Naive thymus-derived CD4-positive, alpha-beta T cell (primary cell): ENCODE data around the gene GRIN2A. TPM values are rescaled to one million over a fixed set of nuclear protein-coding genes. Genes with fewer than 3 reads are reported as not detected.

Source experiments
- ATAC-seq: fragments of 150-1000 bp; cut with Tn5 transposase; 2 replicates; pipeline ENCODE4 v1.10.0; 2021; ENCODE audit warnings: mild to moderate bottlenecking, moderate library complexity
- CTCF ChIA-PET: fragments of 350-600 bp; sonication (Branson Sonifier 250); formaldehyde crosslinking; loops from one replicate; lab custom pipeline; 2021; ENCODE audit warnings: antibody characterized with exemption; lab: Charles Lee
- POLR2A ChIA-PET: fragments of 350-600 bp; sonication (Branson Sonifier 250); formaldehyde crosslinking; loops from one replicate; lab custom pipeline; 2021; ENCODE audit warnings: antibody characterized with exemption, inconsistent platforms; lab: Charles Lee
- DNase-seq, 9 donors: peaks; one replicate each; pipeline versions ENCODE4 v3.0.0 to v3.0.0-alpha.2; 2020 to 2022; ENCODE audit warnings: mixed read lengths in 1 of 9
- H3K27ac ChIP-seq: one replicate; pipeline ENCODE4 v1.7.0; 2013; ENCODE audit warnings: mild to moderate bottlenecking, low read depth, low read length, moderate library complexity
- H3K27me3 ChIP-seq, 2 donors: one replicate each; pipeline ENCODE4 v1.7.0; 2013; ENCODE audit warnings: low read length in 2 of 2, mild to moderate bottlenecking in 2 of 2, moderate library complexity in 2 of 2; ENCODE audit not compliant: control insufficient read depth in 2 of 2, insufficient read depth in 2 of 2
- H3K36me3 ChIP-seq, 3 experiments: 1 replicate in 2 of 3; 2 replicates in 1 of 3; pipeline ENCODE4 v1.7.0; 2013; ENCODE audit warnings: low read length in 3 of 3, mild to moderate bottlenecking in 3 of 3, moderate library complexity in 1 of 3; ENCODE audit not compliant: insufficient read depth in 3 of 3, control insufficient read depth in 2 of 3
- H3K4me1 ChIP-seq, 2 donors: one replicate each; pipeline ENCODE4 v1.7.0; 2013; ENCODE audit warnings: low read length in 2 of 2, mild to moderate bottlenecking in 2 of 2, moderate library complexity in 1 of 2; ENCODE audit not compliant: control insufficient read depth in 2 of 2, insufficient read depth in 2 of 2
- H3K4me3 ChIP-seq: 2 replicates; pipeline ENCODE4 v1.7.0; 2013; ENCODE audit warnings: mild to moderate bottlenecking, low read length
- H3K9me3 ChIP-seq, 3 experiments: 1 replicate in 2 of 3; 2 replicates in 1 of 3; pipeline ENCODE4 v1.7.0; 2013; ENCODE audit warnings: low read length in 3 of 3; ENCODE audit not compliant: control insufficient read depth in 2 of 3
- H3K27ac Mint-ChIP-seq, 9 donors: one replicate each; pipeline ENCODE4 v1.8.0; 2020 to 2022; ENCODE audit warnings: mixed read lengths in 9 of 9, mild to moderate bottlenecking in 8 of 9, moderate library complexity in 5 of 9, inconsistent platforms in 2 of 9
- H3K27me3 Mint-ChIP-seq, 5 donors: one replicate each; pipeline ENCODE4 v1.8.0; 2021 to 2022; ENCODE audit warnings: mixed read lengths in 5 of 5, mild to moderate bottlenecking in 1 of 5
- H3K36me3 Mint-ChIP-seq, 5 donors: one replicate each; pipeline ENCODE4 v1.8.0; 2020 to 2022; ENCODE audit warnings: mixed read lengths in 5 of 5, mild to moderate bottlenecking in 3 of 5, inconsistent platforms in 1 of 5
- H3K4me1 Mint-ChIP-seq, 7 donors: one replicate each; pipeline ENCODE4 v1.8.0; 2020 to 2022; ENCODE audit warnings: mixed read lengths in 7 of 7, mild to moderate bottlenecking in 3 of 7, inconsistent platforms in 1 of 7
- H3K4me3 Mint-ChIP-seq, 10 donors: one replicate each; pipeline ENCODE4 v1.8.0; 2020 to 2022; ENCODE audit warnings: mild to moderate bottlenecking in 10 of 10, mixed read lengths in 10 of 10, moderate library complexity in 6 of 10, inconsistent platforms in 2 of 10
- H3K9me3 Mint-ChIP-seq, 11 donors: one replicate each; pipeline ENCODE4 v1.8.0; 2020 to 2022; ENCODE audit warnings: mixed read lengths in 11 of 11, mild to moderate bottlenecking in 4 of 11, inconsistent platforms in 1 of 11, moderate library complexity in 1 of 11
- intact Hi-C, 2 donors: fragments of 100-400 bp; cut with micrococcal nuclease; formaldehyde crosslinking; loops; one replicate each; pipeline ENCODE4 v1.15.1; 2023
- polyA plus RNA-seq, 2 donors: library from polyadenylated mRNA; unstranded; fragments of 300-500 nt; fragmentation: Illumina TruSeq; gene quantifications; one replicate each; pipeline ENCODE4 v1.2.3, GENCODE V29; 2021
- total RNA-seq, 6 experiments: library from RNA in 5 of 6; stranded (reverse) in 5 of 6; gene quantifications; 1 replicate in 5 of 6; 2 replicates in 1 of 6; pipeline ENCODE4 v1.2.3 and lab custom pipeline; 2021 to 2026

GRIN2A gene
- total and polyA plus RNA-seq, 7 experiments from 2014 or later, result not detected

DNA sequence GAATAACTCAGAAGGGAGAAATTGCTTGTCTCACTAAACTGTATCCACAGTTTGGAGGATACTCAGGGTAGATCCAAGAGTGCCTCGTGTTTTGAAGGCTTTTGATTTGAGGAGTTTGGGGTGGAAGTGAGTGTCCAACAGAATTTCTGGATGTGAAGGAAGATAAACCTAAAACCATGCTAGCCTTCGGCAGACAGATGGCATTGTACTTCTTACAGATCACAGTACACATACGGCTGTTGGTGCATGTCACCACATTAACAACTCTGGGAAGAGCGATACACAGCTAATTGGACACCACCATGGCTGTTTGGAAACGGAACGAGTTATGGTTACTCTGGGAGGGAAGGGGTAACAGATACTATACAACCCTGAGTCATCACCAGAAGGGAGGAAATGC lies 420.4 kb downstream of the GRIN2A start:
- peaks cover 0 to 12% (median 0%) of the 10 kb centered on the region in 11 donors for H3K9me3 Mint-ChIP-seq
- H3K27ac Mint-ChIP-seq, result no peak overlapping the region
- DNase-seq, result no peak
- Histone ChIP-seq H3K4me3 (no peak overlapping the region), H3K4me1 (no peaks in the 10 kb centered on the region), H3K36me3 (no peaks in the 10 kb centered on the region), H3K9me3 (peaks cover 0 to 4% (median 0%) of the 10 kb centered on the region in 3 experiments), H3K27me3 (no peaks in the 10 kb centered on the region), H3K27ac (no peak overlapping the region)
- no peaks in the 10 kb centered on the region for H3K27me3 Mint-ChIP-seq
- ChIA-PET POLR2A (no interaction called here), CTCF (no interaction called here)
- no peaks in the 10 kb centered on the region for H3K36me3 Mint-ChIP-seq
- no peak for ATAC-seq
- no peak overlapping the region for H3K4me3 Mint-ChIP-seq
- H3K4me1 Mint-ChIP-seq, result no peaks in the 10 kb centered on the region
- intact Hi-C loops, result no loop called here

DNA sequence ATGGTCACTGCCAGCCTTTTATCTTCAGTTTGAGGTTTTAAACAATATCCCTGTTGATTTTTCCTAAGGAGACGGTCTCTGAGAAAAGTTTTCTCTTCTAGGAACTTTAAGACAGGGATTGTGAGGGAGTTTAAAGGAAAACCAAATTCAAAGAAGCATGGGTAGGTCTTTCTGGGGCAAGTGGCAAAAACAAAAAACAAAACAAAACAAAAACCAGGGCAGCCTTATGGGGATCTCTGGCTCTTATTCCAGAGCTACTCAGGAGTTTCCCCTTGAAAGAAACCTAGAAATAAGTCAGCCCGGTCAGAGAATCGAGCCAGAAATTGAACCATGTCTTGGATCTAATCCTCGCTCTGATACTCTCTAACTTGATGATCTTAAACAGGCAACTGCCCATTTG lies 424.5 kb downstream of the GRIN2A start:
- no peaks in the 10 kb centered on the region for H3K27me3 ChIP-seq
- H3K4me3 Mint-ChIP-seq, result no peak overlapping the region
- DNase-seq, result no peak
- peaks cover 0 to 8% (median 2%) of the 10 kb centered on the region in 11 donors for H3K9me3 Mint-ChIP-seq
- H3K4me1 Mint-ChIP-seq, result no peaks in the 10 kb centered on the region
- no peak overlapping the region for H3K27ac Mint-ChIP-seq
- intact Hi-C loops, result no loop called here
- ChIA-PET CTCF (no interaction called here), POLR2A (no interaction called here)
- no peak overlapping the region for H3K27ac ChIP-seq
- H3K36me3 ChIP-seq, result no peaks in the 10 kb centered on the region
- no peaks in the 10 kb centered on the region for H3K27me3 Mint-ChIP-seq
- ATAC-seq, result no peak
- no peaks in the 10 kb centered on the region for H3K4me1 ChIP-seq
- H3K36me3 Mint-ChIP-seq, result no peaks in the 10 kb centered on the region
- peaks cover 0 to 4% (median 0%) of the 10 kb centered on the region in 3 experiments for H3K9me3 ChIP-seq
- no peak overlapping the region for H3K4me3 ChIP-seq

DNA sequence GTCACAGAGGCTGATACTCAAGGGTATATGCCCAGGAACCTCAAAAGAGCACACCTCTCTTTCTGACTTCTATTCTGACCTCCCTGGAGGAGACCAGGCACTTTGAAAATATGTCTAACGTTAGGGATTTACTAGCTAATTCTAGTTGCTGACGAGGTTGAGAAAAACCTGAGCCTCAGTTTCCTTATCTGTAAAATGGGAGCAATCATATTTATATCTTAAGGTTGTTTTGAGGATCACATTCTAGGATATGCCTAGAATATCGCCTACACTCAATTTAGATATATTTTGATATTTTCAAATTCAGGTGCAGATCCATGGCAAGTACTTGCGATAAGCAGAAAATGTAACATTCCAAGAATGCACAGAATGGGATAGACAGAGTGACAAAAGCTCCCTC lies 425.8 kb downstream of the GRIN2A start:
- DNase-seq (no peak), ATAC-seq (no peak)
- Mint-ChIP-seq H3K36me3 (no peaks in the 10 kb centered on the region), H3K4me1 (no peaks in the 10 kb centered on the region), H3K9me3 (peaks cover 0 to 6% (median 2%) of the 10 kb centered on the region in 11 donors), H3K4me3 (no peak overlapping the region), H3K27ac (no peak overlapping the region), H3K27me3 (no peaks in the 10 kb centered on the region)
- intact Hi-C loops, result no loop called here
- Histone ChIP-seq H3K9me3 (peaks cover 0 to 4% (median 0%) of the 10 kb centered on the region in 3 experiments), H3K27me3 (no peaks in the 10 kb centered on the region), H3K27ac (no peak overlapping the region), H3K4me3 (no peak overlapping the region), H3K36me3 (no peaks in the 10 kb centered on the region), H3K4me1 (no peaks in the 10 kb centered on the region)
- ChIA-PET POLR2A (no interaction called here), CTCF (no interaction called here)

DNA sequence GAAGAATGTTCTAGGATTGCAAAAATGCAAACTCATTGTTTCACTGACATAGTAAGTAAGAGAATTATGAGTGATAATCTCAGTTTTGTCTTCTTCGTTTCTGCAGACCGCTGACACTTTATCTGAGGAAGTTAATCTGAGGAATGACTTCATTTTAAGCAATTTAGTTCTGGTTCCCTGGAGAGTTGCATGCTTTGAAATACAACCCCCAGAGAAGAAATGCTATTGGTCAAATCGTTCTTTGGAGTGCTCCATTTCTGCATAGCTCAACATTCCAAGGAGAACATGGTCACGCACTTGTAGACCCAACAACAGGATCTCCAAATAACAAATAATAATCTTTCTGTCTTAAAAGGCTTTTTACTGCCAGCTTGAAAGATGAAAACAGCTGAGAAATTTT lies 427.1 kb downstream of the GRIN2A start:
- no peak for ATAC-seq
- Mint-ChIP-seq H3K4me1 (no peaks in the 10 kb centered on the region), H3K9me3 (peaks cover 0 to 10% (median 1%) of the 10 kb centered on the region in 11 donors), H3K27me3 (peaks cover 0 to 4% (median 0%) of the 10 kb centered on the region in 5 donors), H3K4me3 (no peak overlapping the region), H3K36me3 (no peaks in the 10 kb centered on the region), H3K27ac (no peak overlapping the region)
- H3K4me3 ChIP-seq, result no peak overlapping the region
- H3K27ac ChIP-seq, result no peak overlapping the region
- ChIA-PET POLR2A (no interaction called here), CTCF (no interaction called here)
- peaks cover 0 to 4% (median 0%) of the 10 kb centered on the region in 3 experiments for H3K9me3 ChIP-seq
- H3K27me3 ChIP-seq, result no peaks in the 10 kb centered on the region
- H3K36me3 ChIP-seq, result no peaks in the 10 kb centered on the region
- DNase-seq, result no peak
- no peaks in the 10 kb centered on the region for H3K4me1 ChIP-seq
- intact Hi-C loops, result no loop called here

DNA sequence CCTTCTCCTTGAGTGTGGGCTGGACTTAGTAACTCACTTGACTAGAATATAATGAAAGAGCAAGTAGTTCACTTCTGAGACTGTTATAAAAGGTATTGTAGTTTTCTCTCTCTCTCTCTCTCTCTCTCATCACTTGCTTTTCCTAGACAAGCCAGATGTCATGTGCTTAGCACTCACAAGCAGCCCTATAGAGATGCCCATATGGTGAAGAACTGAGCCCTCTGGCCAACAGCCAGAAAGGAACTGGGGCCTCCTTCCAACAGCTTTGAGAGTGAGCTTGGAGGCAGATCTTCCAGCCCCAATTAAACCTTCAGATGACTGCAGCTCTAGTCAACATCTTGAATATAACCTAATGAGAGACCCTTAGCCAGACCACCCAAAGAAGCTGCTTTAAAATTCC lies 440.5 kb downstream of the GRIN2A start:
- Mint-ChIP-seq H3K4me3 (no peak overlapping the region), H3K4me1 (no peaks in the 10 kb centered on the region), H3K27ac (no peak overlapping the region), H3K27me3 (peaks cover 0 to 16% (median 0%) of the 10 kb centered on the region in 5 donors), H3K36me3 (no peaks in the 10 kb centered on the region), H3K9me3 (peaks cover 0 to 11% (median 4%) of the 10 kb centered on the region in 11 donors)
- Histone ChIP-seq H3K9me3 (no peaks in the 10 kb centered on the region), H3K4me1 (no peaks in the 10 kb centered on the region), H3K27ac (no peak overlapping the region), H3K36me3 (no peaks in the 10 kb centered on the region), H3K4me3 (no peak overlapping the region), H3K27me3 (no peaks in the 10 kb centered on the region)
- CTCF ChIA-PET, result no interaction called here
- ATAC-seq (no peak), DNase-seq (no peak)
- intact Hi-C loops, result no loop called here
- POLR2A ChIA-PET, result no interaction called here

DNA sequence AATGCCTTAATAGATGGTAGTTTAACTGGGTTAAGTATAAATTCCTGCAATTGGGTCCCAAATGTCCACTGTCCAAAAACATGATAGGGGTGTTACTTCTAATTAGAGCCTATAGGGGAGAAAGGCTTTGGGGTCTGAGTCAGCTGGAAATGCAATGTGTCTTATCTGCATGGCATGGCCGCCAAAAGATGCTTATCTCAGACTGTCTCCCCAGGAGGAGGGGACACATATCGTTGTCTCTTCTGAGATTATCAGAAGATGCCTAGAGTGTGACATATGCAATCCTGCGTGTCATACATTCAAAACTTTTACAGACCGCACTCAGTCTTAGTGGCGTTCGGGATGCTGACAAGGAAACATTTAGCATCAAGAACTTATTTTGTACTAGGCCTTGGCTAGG lies 442.9 kb downstream of the GRIN2A start:
- H3K9me3 ChIP-seq, result no peaks in the 10 kb centered on the region
- CTCF ChIA-PET, result no interaction called here
- no peak for DNase-seq
- Mint-ChIP-seq H3K4me1 (no peaks in the 10 kb centered on the region), H3K9me3 (peaks cover 0 to 12% (median 4%) of the 10 kb centered on the region in 11 donors), H3K36me3 (no peaks in the 10 kb centered on the region), H3K4me3 (no peak overlapping the region), H3K27me3 (peaks cover 0 to 11% (median 0%) of the 10 kb centered on the region in 5 donors), H3K27ac (no peak overlapping the region)
- intact Hi-C loops, result no loop called here
- H3K36me3 ChIP-seq, result no peaks in the 10 kb centered on the region
- no peak overlapping the region for H3K4me3 ChIP-seq
- no peaks in the 10 kb centered on the region for H3K27me3 ChIP-seq
- no peak for ATAC-seq
- POLR2A ChIA-PET, result no interaction called here
- H3K27ac ChIP-seq, result no peak overlapping the region
- no peaks in the 10 kb centered on the region for H3K4me1 ChIP-seq

DNA sequence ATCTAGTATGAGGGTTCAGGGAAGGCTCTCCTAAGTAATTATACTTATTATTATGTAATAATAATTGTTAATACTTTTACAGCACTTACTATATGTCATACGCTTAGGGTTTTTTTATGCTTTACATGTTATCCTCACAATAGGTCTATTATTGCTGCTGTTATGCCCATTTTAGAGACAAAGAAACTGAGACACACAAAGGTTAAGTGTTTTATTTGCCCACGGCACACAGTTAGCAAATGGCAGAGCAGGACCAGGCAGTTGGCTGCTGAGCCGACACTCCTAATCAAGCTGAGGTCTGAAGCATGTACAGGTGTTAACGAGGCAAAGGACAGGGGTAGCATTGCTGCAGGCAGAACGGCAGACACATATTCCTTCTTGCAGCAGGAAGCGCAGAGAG lies 443.5 kb downstream of the GRIN2A start:
- Mint-ChIP-seq H3K27ac (no peak overlapping the region), H3K4me1 (no peaks in the 10 kb centered on the region), H3K36me3 (no peaks in the 10 kb centered on the region), H3K4me3 (no peak overlapping the region), H3K9me3 (peaks cover 0 to 11% (median 4%) of the 10 kb centered on the region in 11 donors), H3K27me3 (peaks cover 0 to 9% (median 0%) of the 10 kb centered on the region in 5 donors)
- Histone ChIP-seq H3K27me3 (no peaks in the 10 kb centered on the region), H3K36me3 (no peaks in the 10 kb centered on the region), H3K27ac (no peak overlapping the region), H3K4me3 (no peak overlapping the region), H3K9me3 (no peaks in the 10 kb centered on the region), H3K4me1 (no peaks in the 10 kb centered on the region)
- CTCF ChIA-PET, result no interaction called here
- ATAC-seq (no peak), DNase-seq (no peak)
- intact Hi-C loops, result no loop called here
- POLR2A ChIA-PET, result no interaction called here
